ENCODE results near the gene IL12A. TPM values are rescaled to one million over a fixed set of nuclear protein-coding genes. Genes with fewer than 3 reads are reported as not detected.

Gene IL12A
- total and polyA plus RNA-seq, 2 of the 8 experiments (the other 6 are each of a cell fraction or from before 2014, with no cell fraction given) = 0.41 to 0.92 TPM

DNA sequence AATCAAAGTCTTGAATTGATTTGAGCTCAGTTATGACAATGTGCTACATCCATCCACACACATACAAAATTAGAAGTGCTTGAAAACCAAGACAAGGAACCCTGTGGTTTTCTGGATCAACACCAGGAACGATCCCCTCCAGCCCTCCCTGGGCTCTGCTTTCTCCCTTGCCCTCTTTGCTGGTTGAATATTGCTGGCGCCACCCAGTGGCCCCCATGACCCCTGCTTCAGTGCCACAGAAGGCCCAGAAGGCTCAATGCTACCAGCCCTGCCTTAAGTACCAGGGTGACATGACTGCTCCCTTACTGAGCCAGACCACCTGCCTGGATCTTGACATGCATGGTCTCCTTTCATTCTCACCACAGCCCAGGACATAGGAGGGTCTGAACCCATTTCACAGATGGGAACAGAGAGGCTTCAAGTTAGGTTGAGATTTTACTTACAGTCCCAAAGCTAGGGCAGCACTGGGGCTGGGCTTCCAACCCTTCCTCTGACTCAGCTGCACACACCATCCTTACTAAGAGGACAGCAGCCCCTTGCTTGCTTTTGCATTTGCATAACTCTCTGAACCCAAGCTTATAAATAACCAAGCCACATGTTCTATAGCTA lies 15.0 kb downstream of the IL12A start:
- Histone ChIP-seq H3K4me2 (ENCODE audit: insufficient read depth in 1 of 2, low read depth in 2 of 2, low read length in 2 of 2) (no peak overlapping the region), H3K27me3 (replicated peaks in 1 of 4; ENCODE audit: control insufficient read depth in 3 of 4, extremely low read depth in 1 of 4, insufficient read depth in 3 of 4, low read length in 3 of 4) (no peaks in the 10 kb centered on the region), H3K23me2 (ENCODE audit: low read depth, low read length) (no peaks in the 10 kb centered on the region), H3K18ac (ENCODE audit: extremely low read depth, low read length) (no peak overlapping the region), H4K5ac (ENCODE audit: insufficient read length, low read depth, low read length) (no peak overlapping the region), H3K23ac (ENCODE audit: insufficient read length) (no peak overlapping the region), H3K27ac (ENCODE audit: low read depth, low read length) (no peak overlapping the region), H3K14ac (ENCODE audit: insufficient read length) (no peak overlapping the region), H2BK15ac (ENCODE audit: low read length) (no peak overlapping the region), H3K56ac (replicated peaks; ENCODE audit: insufficient read length, low read depth, low read length) (no peak overlapping the region), H3K79me2 (ENCODE audit: control insufficient read depth in 1 of 2, insufficient read depth in 2 of 2, low read length in 2 of 2) (no peaks in the 10 kb centered on the region), H3K9me3 (ENCODE audit: insufficient read depth in 2 of 2, low read depth in 1 of 2, low read length in 1 of 2) (no peaks in the 10 kb centered on the region), H2AK5ac (ENCODE audit: low read depth, low read length) (no peak overlapping the region), H3K4ac (replicated peaks; ENCODE audit: insufficient read length, low read depth, low read length) (no peak overlapping the region), H2BK20ac (ENCODE audit: low read length) (no peak overlapping the region), H3K9ac (replicated peaks in 1 of 4; ENCODE audit: extremely low read depth in 1 of 4, low read depth in 3 of 4, low read length in 3 of 4) (no peak overlapping the region), H4K8ac (ENCODE audit: extremely low read depth, insufficient read depth, low read length) (no peak overlapping the region), H2BK12ac (ENCODE audit: low read depth, low read length) (no peak overlapping the region), H2AFZ (ENCODE audit: low read length) (no peak overlapping the region), H3K79me1 (ENCODE audit: low read depth, low read length) (no peaks in the 10 kb centered on the region), H3K36me3 (ENCODE audit: control insufficient read depth in 2 of 4, insufficient read depth in 4 of 4, low read length in 3 of 4) (no peaks in the 10 kb centered on the region), H4K20me1 (replicated peaks in 1 of 2; ENCODE audit: control insufficient read depth in 1 of 2, insufficient read depth in 2 of 2, low read length in 2 of 2) (no peaks in the 10 kb centered on the region), H3K4me3 (ENCODE audit: extremely low read depth in 1 of 4, insufficient read depth in 2 of 4, low read depth in 3 of 4, low read length in 4 of 4) (no peak overlapping the region), H3K4me1 (replicated peaks in 1 of 4; ENCODE audit: control insufficient read depth in 3 of 4, insufficient read depth in 4 of 4, low read length in 3 of 4) (peaks cover 0 to 6% (median 3%) of the 10 kb centered on the region in 4 experiments; a peak in 3 of 7 replicates), H2BK120ac (replicated peaks; ENCODE audit: low read depth, low read length) (no peak overlapping the region), H4K91ac (replicated peaks; ENCODE audit: insufficient read length, low read length) (no peak overlapping the region), H2BK5ac (ENCODE audit: low read depth, low read length) (no peak overlapping the region)
- POLR2A ChIA-PET (ENCODE audit: partially characterized antibody) = no interaction called here
- CTCF ChIA-PET (ENCODE audit: partially characterized antibody) = interaction anchor here (0.6 to 13.5 kb wide), 37 partner anchors 8 to 1191 kb away, joined by 3 to 277 read pairs (median 4); partner anchors contain the start of gene IL12A
- WGBS, 2 experiments (ENCODE audit: extremely low coverage in 1 of 2, insufficient coverage in 1 of 2, insufficient read length in 1 of 2, insufficient replicate concordance in 2 of 2, low coverage in 1 of 2, low lambda C conversion rate in 2 of 2, missing lambda C conversion rate in 1 of 2) = 28% methylated on average over 2 of the region's 2 CpGs; no CpG with 5 or more reads in 1 of the 2 experiments
- peak in 1 of 2 experiments; percentile 76 for DNase-seq (ENCODE audit: low read depth in 1 of 2, low spot score in 2 of 2)
- peak; percentile 76 for FAIRE-seq
- TF ChIP-seq JUND (IDR thresholded peaks at IDR 0.05; ENCODE audit: low read length) (peak; percentile 24; the same call in 1 of the 2 replicates), CHD1 (IDR thresholded peaks at IDR 0.05; ENCODE audit: low read depth, low read length) (no peak), RAD21 (IDR thresholded peaks at IDR 0.05 in 1 of 2, conservative IDR thresholded peaks at IDR 0.05 in 1 of 2; ENCODE audit: low read depth in 2 of 2, low read length in 2 of 2) (peak; percentile 65 to 76), SIX5 (IDR thresholded peaks at IDR 0.05; ENCODE audit: low read depth, low read length) (no peak), FOSL1 (IDR thresholded peaks at IDR 0.05; ENCODE audit: insufficient read depth, low read depth, low read length) (no peak), SP2 (IDR thresholded peaks at IDR 0.05; ENCODE audit: low read length) (no peak), CBX8 (IDR thresholded peaks at IDR 0.05; ENCODE audit: borderline replicate concordance, low read depth, low read length) (no peak), RBBP5 (IDR thresholded peaks at IDR 0.05; ENCODE audit: borderline replicate concordance, low read depth, low read length) (no peak), CREB1 (IDR thresholded peaks at IDR 0.05) (no peak)
- TF ChIP-seq, protein P1, sequence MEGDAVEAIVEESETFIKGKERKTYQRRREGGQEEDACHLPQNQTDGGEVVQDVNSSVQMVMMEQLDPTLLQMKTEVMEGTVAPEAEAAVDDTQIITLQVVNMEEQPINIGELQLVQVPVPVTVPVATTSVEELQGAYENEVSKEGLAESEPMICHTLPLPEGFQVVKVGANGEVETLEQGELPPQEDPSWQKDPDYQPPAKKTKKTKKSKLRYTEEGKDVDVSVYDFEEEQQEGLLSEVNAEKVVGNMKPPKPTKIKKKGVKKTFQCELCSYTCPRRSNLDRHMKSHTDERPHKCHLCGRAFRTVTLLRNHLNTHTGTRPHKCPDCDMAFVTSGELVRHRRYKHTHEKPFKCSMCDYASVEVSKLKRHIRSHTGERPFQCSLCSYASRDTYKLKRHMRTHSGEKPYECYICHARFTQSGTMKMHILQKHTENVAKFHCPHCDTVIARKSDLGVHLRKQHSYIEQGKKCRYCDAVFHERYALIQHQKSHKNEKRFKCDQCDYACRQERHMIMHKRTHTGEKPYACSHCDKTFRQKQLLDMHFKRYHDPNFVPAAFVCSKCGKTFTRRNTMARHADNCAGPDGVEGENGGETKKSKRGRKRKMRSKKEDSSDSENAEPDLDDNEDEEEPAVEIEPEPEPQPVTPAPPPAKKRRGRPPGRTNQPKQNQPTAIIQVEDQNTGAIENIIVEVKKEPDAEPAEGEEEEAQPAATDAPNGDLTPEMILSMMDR (IDR thresholded peaks at IDR 0.05; ENCODE audit: control extremely low read depth in 1 of 3, insufficient read depth in 1 of 3, low read depth in 1 of 3, low read length in 3 of 3) = peak; percentile 76 to 78 (median 77)
- TF ChIP-seq, protein P2, sequence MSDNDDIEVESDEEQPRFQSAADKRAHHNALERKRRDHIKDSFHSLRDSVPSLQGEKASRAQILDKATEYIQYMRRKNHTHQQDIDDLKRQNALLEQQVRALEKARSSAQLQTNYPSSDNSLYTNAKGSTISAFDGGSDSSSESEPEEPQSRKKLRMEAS (IDR thresholded peaks at IDR 0.05) = no peak
